Measurements from ENCODE around the gene TMEM200C.

TMEM200C gene

DNA sequence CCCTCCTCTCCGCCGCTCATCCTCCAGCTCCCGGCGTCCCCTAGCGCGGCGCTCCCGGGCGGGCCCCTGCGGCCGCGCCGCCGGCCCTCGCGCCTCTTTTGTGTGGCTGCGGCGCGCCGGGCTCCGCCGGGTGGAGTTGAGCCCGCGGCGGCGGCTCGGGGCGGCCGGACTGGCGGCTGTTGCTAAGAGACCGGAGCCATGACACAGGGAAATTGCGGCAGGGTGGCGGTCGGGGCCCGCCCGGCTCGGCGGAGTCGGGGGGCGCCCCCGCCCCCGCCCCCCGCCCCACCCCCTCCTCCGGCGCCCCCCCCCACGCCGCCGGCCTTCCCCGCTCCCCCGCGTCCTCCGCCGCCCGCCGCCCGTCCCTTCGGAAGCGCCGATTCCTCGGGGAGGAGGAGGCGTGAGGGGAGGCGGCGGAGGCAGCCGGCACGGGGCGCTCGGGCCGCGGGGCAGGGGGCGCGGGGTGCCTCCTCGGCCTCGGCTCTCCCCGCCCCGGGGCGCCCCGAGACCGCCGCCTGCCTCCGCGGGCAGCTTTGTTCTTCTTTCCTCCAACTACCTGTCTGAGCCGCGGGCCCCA lies at the start of gene TMEM200C:
TMEM200C (minus strand) TSS at position 224 of the 577 bp plus-strand sequence. CDS start 3,459 bp downstream, outside the sequence.
- no peak for DNase-seq (ENCODE audit: low read depth in 2 of 2)

- DNase-seq (ENCODE audit: low read depth in 2 of 2) = no peak
Measured at GRCh38 chr18:5944448-5944847, 49.1 kb upstream of the TMEM200C start.

GRCh38 chr18:5943514-5943913 lies 48.2 kb upstream of the TMEM200C start:
- DNase-seq (ENCODE audit: low read depth in 2 of 2) = no peak

DNA sequence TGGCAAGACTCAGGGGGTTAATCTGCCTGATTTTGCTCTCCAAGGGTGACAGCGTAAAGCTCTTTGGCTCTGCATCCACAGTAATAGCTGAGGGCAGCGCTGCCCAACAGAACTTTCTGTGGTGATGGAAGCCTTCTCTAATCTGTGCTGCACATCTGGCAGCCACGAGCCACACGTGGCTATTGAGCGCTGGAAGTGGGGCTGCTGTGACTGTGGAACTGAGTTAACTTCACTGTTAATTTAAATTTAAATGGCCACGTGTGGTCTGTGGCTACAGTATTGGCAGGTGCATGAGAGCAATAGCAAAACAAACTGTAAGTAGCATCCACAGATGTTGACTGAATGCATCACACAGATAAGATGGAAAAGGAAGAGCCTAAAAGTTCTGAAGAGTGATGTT lies 47.3 kb upstream of the TMEM200C start:
- DNase-seq (ENCODE audit: low read depth in 2 of 2) = no peak

DNA sequence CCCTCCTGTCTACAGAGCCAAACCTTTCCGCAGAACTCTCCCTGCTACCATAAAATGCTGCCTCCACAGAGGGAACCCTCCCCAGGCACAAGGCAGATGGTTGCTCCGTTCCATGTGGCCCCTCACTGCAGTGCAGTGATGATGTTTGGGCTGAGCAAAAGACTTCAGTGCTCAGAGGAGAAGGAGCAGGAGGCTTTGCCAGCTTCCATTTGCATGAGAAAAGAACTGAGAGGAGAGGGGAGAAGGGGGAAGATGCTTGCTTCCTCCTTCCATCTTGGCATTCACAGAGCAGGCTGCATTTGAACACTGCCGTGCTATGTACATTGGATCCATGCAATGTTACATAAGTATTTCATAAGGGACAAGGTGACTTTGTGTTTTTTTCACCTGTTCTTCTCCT lies 46.6 kb upstream of the TMEM200C start:
- no peak for DNase-seq (ENCODE audit: low read depth in 2 of 2)

DNA sequence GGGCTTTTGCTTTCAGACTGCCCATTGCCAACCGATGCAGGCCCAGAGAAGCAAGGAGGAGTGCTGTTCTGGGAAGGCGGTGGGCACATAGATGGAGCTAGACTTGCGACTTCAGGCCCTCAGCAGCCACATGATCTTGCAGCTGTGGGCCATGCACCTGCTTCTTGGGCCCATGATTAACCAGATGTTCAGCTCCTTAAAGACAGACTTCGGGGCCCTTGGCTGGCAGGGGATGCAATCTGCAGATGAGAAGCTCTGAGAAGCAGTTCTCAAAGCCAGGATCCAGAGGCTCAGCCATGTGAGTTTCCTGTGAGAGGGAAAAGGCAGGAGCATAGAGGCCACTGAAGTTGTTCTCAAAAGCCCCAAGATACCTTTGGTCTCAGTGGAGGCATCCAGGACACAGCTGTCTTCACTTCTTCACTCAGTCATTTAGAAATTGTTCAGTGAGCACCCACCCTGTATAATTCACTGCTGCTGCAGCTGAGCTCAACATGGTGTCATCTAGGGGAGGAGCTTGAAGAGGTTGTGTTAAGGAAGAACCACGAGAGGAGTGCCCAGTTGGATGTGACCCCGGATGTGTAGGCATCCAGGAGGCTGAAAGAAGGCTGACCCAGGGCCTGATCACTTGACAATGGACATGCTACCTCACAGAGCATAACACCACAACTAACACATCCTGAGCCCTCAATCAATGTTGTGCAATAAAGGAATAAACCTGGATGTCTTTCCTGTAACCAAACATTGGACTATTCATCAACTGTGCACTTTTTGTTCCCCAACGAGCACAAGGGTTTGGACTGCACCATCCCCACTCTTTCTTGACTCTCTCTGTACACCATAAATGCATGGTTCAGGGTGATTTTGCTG lies 44.7 kb upstream of the TMEM200C start:
- no peak for DNase-seq (ENCODE audit: low read depth in 2 of 2)

DNA sequence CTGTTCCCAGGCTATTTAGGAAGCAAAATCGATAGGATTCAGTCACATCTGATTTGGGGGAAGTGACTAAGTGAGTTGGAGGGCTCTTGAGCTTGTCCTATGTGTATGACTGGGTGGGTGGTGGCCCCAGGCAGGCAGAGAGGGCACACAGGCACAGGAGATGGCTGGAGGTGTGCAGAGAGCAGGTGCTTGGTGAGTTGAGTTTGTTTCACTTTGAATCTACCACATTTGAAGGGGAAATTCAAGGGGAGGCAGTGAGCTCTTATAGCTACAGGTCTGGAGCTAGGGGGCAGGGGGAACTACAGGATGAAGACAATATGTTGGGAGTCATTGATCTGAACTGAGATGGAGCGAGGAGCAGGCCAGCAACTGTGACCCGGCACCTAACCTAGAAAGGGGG lies 42.5 kb upstream of the TMEM200C start:
- DNase-seq (ENCODE audit: low read depth in 2 of 2) = no peak

GRCh38 chr18:5937121-5937520 lies 41.8 kb upstream of the TMEM200C start:
- DNase-seq (ENCODE audit: low read depth in 2 of 2) = no peak

- no peak for DNase-seq (ENCODE audit: low read depth in 2 of 2)
Measured at GRCh38 chr18:5930789-5931188, 35.5 kb upstream of the TMEM200C start.

GRCh38 chr18:5918205-5918858 lies 23.0 kb upstream of the TMEM200C start:
- no peak for DNase-seq (ENCODE audit: low read depth in 2 of 2)

GRCh38 chr18:5914951-5915350 lies 19.6 kb upstream of the TMEM200C start:
- DNase-seq (ENCODE audit: low read depth in 2 of 2) = no peak

- DNase-seq (ENCODE audit: low read depth in 2 of 2) = no peak
Measured at GRCh38 chr18:5914016-5914415, 18.7 kb upstream of the TMEM200C start.

GRCh38 chr18:5912566-5912965 lies 17.2 kb upstream of the TMEM200C start:
- DNase-seq (ENCODE audit: low read depth in 2 of 2) = no peak

GRCh38 chr18:5909125-5909524 lies 13.8 kb upstream of the TMEM200C start:
- no peak for DNase-seq (ENCODE audit: low read depth in 2 of 2)

GRCh38 chr18:5903386-5903785 lies 8.1 kb upstream of the TMEM200C start:
- DNase-seq (ENCODE audit: low read depth in 2 of 2) = no peak

DNA sequence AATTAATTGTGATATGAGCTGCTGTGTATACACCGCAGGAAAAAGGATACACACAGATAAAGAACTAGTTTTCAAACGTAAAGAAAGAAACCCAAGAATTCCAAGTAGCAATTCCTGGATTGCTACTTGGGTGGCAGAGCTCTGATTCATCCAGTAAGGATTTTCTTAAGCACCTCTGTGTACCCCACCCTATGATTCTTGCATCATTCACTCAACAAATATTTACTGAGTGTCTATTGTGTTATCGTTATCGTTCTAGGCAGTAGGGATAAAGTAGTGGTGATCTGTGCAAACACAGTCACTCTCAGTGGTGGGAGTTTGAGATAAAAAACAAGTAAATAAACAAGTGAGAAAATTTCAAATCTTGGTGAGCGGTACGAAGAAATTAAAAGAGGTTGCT lies 4.9 kb upstream of the TMEM200C start:
- DNase-seq (ENCODE audit: low read depth in 2 of 2) = no peak

DNA sequence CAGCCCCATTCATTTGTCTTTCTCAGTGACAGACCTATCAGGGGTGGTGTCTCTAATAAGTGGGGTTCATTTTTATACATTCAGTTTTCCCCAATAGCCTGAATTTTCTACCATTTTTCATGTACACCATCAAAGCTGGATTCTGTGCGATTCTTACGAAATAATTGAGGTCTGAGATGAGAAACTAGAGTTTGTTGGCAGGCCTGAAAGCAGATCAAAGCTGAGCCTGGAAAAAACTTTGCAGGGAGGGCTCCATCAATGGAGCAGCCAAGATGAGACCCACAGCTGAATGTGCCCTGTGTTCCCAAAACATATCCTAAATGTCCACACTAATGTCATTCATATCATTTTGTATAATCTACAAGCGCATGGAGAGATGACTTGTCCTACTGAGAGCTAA lies 4.5 kb upstream of the TMEM200C start:
- no peak for DNase-seq (ENCODE audit: low read depth in 2 of 2)

GRCh38 chr18:5895876-5896740 lies 786 bp upstream of the TMEM200C start:
- no peak for DNase-seq (ENCODE audit: low read depth in 2 of 2)

GRCh38 chr18:5894611-5895298 lies 567 bp downstream of the TMEM200C start:
- no peak for DNase-seq (ENCODE audit: low read depth in 2 of 2)

- no peak for DNase-seq (ENCODE audit: low read depth in 2 of 2)
Measured at GRCh38 chr18:5893956-5894610, 1.2 kb downstream of the TMEM200C start.
